Body of pancreas (tissue), 4 donors: ENCODE data around the gene GAMT.

Source experiments
- CTCF ChIP-seq, 7 experiments: fragments of 450-650 bp in 4 of 7; fragments of 200-600 bp in 3 of 7; sonication (generic) in 3 of 7; IDR thresholded peaks; one replicate each; pipeline ENCODE4 v1.5.1; 2016 to 2019; ENCODE audit warnings: antibody characterized with exemption in 7 of 7
- POLR2A ChIP-seq, 3 donors: fragments of 450-650 bp; IDR thresholded peaks; one replicate each; pipeline ENCODE4 v1.6.1; 2016; ENCODE audit warnings: antibody characterized with exemption in 3 of 3, mild to moderate bottlenecking in 2 of 3

GRCh38 chr19:1390890-1391423 is 10.4 kb downstream of the GAMT start:
- TF ChIP-seq POLR2A (IDR thresholded peaks at IDR 0.05), result no peak
- TF ChIP-seq CTCF (IDR thresholded peaks at IDR 0.05), result no peak
